ENCODE measurements around the gene PRKAR2A. TPM values are rescaled to one million over a fixed set of nuclear protein-coding genes. Genes with fewer than 3 reads are reported as not detected.

PRKAR2A gene
- total and polyA plus RNA-seq, 9 of the 15 experiments (the other 6 are each of a cell fraction or from before 2014, with no cell fraction given) = 15.9 to 84.5 (median 37.6) TPM

- TF ChIP-seq YY1 (IDR thresholded peaks at IDR 0.05; ENCODE audit: borderline replicate concordance in 1 of 3, control insufficient read depth in 1 of 3, extremely low read depth in 1 of 3, insufficient read depth in 3 of 3, insufficient read length in 1 of 3, insufficient replicate concordance in 2 of 3, low read depth in 1 of 3, low read length in 2 of 3) = no peak
- no peak for TF ChIP-seq NR2C1 (IDR thresholded peaks at IDR 0.05)
- no peak for TF ChIP-seq NR2C1 (tag; IDR thresholded peaks at IDR 0.05)
- no peak for TF ChIP-seq BDP1 (IDR thresholded peaks at IDR 0.05; ENCODE audit: insufficient read depth, insufficient read length)
- no peak for TF ChIP-seq TEAD1 (CRISPR knock-in tag; IDR thresholded peaks at IDR 0.05)
- TF ChIP-seq ZNF212 (CRISPR knock-in tag; IDR thresholded peaks at IDR 0.05) = no peak
- no peak for TF ChIP-seq KDM2B (CRISPR knock-in tag; IDR thresholded peaks at IDR 0.05)
- no peak for TF ChIP-seq ZBTB12 (CRISPR knock-in tag; IDR thresholded peaks at IDR 0.05)
- TF ChIP-seq RBBP5 (IDR thresholded peaks at IDR 0.05; ENCODE audit: borderline replicate concordance, insufficient read depth, low read length, poor library complexity, severe bottlenecking) = peak; percentile 32
- no peak for TF ChIP-seq PML (IDR thresholded peaks at IDR 0.05; ENCODE audit: low read length)
- TF ChIP-seq ZNF3 (CRISPR knock-in tag; IDR thresholded peaks at IDR 0.05) = no peak
- peak; percentile 28; the same call in 1 of the 2 replicates for TF ChIP-seq SP1 (CRISPR knock-in tag; IDR thresholded peaks at IDR 0.05)
- TF ChIP-seq SMARCC2 (IDR thresholded peaks at IDR 0.05; ENCODE audit: low read depth) = no peak
- no peak for TF ChIP-seq MTF1 (CRISPR knock-in tag; IDR thresholded peaks at IDR 0.05; ENCODE audit: borderline replicate concordance)
- 0 out of 2 replicates have a peak, but pooled peaks have one; percentile 15 for TF ChIP-seq SUPT5H (IDR thresholded peaks at IDR 0.05)
- TF ChIP-seq BHLHE40 (IDR thresholded peaks at IDR 0.05; ENCODE audit: low read length) = peak; percentile 45; the same call in 1 of the 2 replicates
- no peak for TF ChIP-seq KAT2B (IDR thresholded peaks at IDR 0.05; ENCODE audit: low read depth, low read length)
- TF ChIP-seq TAL1 (IDR thresholded peaks at IDR 0.05) = no peak
- 0 out of 2 replicates have a peak, but pooled peaks have one; percentile 20 for TF ChIP-seq ARID1B (IDR thresholded peaks at IDR 0.05)
- TF ChIP-seq ZNF583 (CRISPR knock-in tag; IDR thresholded peaks at IDR 0.05) = no peak
- no peak for TF ChIP-seq BRD4 (IDR thresholded peaks at IDR 0.05)
- TF ChIP-seq, protein P1, sequence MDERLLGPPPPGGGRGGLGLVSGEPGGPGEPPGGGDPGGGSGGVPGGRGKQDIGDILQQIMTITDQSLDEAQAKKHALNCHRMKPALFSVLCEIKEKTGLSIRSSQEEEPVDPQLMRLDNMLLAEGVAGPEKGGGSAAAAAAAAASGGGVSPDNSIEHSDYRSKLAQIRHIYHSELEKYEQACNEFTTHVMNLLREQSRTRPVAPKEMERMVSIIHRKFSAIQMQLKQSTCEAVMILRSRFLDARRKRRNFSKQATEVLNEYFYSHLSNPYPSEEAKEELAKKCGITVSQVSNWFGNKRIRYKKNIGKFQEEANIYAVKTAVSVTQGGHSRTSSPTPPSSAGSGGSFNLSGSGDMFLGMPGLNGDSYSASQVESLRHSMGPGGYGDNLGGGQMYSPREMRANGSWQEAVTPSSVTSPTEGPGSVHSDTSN (CRISPR knock-in tag; IDR thresholded peaks at IDR 0.05; ENCODE audit: low read depth) = no peak
- TF ChIP-seq, protein P1 (tag; conservative IDR thresholded peaks at IDR 0.05; ENCODE audit: low read depth) = no peak
- TF ChIP-seq ZNF174 (CRISPR knock-in tag; IDR thresholded peaks at IDR 0.05) = no peak
- peak; percentile 19 for TF ChIP-seq TBP (optimal IDR thresholded peaks at IDR 0.05; ENCODE audit: low read depth, low read length)
- TF ChIP-seq ASH1L (IDR thresholded peaks at IDR 0.05; ENCODE audit: borderline replicate concordance, low read depth, partially characterized antibody) = no peak
- no peak for TF ChIP-seq EZH2 (IDR thresholded peaks at IDR 0.05; ENCODE audit: borderline replicate concordance, low read depth, low read length)
Observed at GRCh38 chr3:48847053-48847503, 596 bp downstream of the PRKAR2A start (continued).

Measured in K562 (cell line).